GM18861 (cell line): ENCODE measurements around the gene TMC7.

Source experiments
- ATAC-seq: cut with Tn5 transposase; IDR thresholded peaks from one replicate; pipeline ENCODE4 v1.9.1; 2021; ENCODE audit not compliant: unreplicated experiment

The TMC7 gene

DNA sequence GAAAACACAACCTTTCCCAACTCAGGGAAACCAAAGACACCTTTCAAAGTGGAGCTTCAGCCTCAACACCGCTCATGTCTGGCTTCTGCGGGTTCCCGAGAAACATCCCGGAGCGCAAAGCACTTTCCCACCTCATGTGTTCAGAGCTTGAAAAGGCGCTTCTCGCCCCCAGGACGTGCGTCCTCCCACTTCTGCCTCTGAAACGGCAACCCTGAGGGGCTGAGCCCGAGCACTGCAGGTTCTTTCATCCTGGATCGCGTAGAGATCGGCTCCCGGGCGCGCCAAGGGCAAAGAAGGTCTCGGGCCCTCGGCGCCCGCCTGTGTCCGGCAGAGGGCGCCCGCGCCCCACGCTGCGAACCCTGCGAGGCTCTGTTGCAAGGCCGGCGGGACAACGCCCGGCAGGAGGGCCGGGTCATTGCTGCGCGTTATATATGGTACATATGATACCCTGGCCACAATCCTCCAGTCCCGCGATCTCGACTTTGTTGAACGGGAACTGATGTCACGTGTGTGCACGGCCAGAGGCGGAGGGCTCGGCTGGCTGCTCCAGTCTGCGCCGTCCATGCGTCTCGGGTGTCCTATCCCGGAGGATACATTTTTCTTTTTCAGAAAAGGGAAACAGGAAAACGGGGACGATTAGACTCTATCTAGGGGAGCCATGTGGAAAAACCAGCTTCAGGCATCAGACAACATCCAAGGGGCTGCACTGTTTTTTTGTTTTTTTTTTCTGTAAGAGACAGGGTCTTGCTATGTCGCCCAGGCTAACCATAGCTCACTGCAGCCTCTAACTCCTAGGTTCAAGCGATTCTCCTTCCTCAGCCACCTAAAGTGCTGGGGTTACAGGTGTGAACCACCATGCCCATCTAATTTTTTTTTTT, 102.8 kb downstream of the TMC7 start:
- peak; percentile 91 for ATAC-seq

DNA sequence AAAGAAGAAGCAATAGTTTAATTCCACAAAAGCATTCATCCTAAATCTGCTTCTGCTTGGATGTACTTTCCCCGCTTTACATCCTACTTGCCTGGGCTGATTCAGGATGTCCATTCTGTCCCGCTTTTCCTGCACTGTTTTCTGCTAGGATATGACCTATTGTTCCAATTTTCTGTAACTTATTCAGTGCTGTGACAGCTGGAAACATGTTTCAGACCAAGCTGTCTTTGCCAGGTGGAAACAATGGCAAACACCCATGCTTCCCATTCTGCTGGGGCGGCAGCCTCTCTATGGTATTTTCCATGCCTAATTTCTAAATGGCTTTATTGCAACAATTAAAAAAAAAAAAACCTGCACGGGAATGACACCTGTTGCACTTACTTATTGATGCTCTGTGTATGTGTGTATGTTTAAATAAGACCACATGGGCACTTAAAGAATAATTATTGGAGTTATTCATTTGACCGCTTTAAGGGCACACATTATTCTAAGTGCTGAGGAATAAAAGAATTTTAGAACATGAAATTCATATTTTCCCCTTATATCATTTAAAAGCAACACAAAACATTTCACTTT, 104.7 kb downstream of the TMC7 start:
- no peak for ATAC-seq

DNA sequence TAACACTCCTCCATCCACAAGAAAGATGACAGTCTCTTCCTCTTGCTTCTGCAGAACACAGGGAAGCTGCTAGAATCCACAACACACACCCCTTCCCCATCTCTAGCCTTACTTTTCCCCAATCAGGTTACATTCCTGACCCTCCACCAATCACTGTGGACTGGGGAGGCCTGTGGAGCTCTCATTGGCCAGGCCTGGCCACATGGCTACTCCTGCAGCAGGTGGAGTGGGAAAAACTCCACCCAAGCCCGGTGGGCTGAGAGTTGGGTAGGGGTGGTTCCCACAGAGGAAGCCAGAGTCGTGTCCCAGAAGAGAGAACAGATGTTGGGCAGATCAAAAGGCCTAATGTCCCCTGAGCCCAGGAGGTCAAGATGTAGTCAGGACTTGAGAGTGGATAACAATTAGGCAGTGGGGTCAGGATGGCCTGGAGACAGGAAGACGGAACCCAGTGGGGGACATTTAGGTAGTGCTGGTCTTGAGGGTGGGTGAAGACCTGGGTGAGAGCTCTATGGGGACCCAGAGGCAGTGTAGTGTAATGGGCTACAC, 105.7 kb downstream of the TMC7 start:
- ATAC-seq = no peak

DNA sequence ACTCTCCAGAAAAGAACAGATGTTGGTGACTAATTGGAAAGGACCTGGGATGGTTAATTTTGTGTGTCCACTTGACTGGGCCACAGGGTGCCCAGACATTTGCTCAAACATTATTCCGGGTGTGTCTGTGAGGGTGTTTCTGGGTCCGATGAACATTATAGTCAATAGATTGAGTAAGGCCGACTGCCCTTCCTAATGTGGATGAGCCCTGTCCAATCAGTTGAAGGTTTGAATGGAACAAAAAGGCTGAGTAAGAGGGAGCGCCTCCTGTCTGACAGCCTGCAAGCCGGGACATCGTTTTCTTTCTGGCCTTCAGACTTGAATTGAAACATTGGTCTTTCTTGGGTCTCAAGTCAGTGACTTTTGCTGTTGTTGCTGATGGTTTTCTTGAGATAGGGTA, 107.2 kb downstream of the TMC7 start:
- ATAC-seq = no peak

DNA sequence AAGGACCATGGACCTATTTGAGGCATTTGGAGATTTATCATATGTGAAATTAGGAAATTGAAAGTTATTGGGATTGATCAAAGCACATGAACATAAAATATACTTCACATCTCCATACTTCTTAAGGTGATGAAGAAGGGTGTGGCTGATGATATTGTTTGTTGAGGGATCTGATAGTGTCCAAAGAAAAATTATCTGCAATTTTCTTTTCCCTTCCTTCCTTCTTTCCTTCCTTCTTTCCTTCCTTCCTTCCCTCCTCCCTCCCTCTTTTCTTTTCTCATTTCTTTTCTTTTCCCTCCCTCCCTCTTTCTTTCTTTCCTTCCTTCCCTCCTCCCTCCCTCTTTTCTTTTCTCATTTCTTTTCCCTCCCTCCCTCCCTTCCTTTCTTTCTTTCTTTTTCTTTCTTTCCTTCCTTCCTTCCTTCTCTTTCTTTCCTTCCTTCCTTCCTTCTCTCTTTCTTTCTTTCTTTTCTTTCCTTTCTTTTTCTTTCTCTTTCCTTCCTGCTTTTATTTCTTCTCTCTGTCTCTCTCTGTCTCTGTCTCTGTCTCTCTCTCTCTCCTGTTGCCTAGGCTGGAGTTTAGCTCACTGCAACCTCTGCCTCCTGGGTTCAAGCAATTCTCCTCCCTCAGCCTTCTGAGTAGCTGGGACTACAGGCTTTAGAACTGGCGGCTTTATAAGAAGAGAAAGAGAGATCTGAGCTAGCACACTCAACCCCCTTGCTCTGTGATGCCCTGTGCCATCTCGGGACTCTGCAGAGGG, 109.1 kb downstream of the TMC7 start:
- ATAC-seq = no peak

DNA sequence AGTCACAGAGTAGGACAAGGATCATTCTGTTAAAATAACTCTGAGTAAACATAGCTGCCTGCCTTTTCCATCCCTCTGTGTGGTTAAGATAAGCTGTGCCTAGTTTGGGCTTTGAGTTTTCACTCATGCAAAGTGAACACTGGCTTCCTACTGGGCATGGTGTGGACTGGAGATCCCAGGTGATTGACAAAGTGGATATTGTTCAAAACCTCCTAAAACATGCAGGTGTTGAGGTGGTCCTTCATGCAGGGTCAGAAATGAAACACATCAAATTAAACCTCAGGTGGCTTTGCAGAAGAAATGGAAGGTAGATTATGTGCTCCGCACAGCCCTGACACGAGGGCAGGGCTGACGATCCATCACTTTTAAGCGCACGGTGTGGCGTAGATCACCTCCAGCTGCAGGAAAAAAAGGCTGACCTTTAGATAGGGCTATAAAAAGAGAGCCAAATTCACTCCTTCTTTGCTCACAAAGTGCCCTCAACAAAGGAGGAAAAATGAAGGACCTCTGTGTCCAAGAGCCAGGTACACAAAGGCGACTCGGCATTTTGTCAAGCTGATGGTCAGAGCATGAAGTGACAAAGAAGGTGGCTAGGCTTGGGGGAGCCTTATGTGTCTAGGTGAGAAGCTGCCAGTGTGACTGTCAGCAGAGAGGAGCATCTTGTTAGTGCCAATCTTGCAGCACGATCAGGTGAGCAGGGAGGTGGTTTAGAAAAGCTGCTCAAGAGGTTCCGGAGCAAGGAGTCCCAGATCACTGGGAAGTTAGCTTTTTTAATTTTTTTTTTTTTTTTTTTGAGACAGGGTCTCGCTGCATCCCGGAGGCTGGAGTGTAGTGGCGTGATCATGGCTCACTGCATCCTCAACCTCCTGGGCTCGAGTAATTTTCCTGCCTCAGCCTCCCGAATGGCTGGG, 110.2 kb downstream of the TMC7 start:
- no peak for ATAC-seq

DNA sequence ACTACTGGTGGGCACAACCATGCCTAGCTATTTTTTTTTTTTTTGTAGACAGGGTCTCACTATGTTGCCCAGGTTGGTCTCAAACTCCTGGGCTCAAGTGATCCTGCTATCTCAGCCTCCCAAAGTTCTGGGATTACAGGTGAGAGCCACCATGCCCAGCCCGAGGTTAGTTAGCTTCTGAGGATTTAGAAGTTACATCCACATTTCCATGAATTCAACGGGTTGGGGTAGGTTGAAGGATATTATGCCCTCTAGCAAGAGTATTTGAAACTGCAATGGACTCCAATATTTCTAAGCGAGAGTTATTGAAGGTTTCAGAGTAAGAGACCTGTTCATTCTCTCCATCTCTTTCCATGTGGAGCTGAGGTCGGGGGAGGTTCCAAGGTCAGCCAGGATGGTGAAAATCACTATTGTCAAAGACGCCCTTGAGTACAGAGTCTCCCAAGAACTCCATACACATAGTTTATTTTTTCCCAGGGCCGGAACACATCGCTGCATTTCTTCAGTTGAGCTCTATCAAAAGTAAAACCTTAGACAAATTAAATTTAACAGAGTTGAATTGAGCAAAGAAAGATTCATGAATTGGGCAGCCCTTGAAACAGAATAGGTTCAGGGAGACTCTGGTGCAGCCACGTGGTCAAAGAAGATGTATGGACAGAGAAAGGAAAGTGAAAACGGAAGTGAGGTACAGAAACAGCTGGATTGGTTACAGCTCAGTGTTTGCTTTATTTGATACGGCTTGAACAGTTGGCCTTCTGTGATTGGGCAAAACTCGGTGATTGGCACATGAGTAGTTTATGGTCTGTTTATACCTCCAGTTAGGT, 111.0 kb downstream of the TMC7 start:
- no peak for ATAC-seq

DNA sequence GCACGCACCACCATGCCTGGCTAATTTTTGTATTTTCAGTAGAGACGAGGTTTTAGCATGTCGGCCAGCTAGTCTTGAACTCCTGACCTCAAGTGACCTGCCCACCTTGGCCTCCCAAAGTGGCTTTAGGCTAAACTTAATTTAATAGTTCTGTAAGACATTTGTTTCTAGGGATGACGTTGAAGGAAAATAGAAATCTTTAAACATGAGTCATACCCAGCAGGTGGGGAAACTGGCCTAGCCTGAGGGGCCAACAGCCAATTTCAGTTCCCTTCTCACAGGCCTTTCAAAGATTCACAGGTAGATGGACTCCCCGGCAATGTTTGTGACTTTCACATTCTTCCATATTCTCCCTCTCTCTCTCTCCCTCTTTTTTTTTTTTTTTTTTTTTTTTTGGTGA, 111.9 kb downstream of the TMC7 start:
- ATAC-seq = no peak

DNA sequence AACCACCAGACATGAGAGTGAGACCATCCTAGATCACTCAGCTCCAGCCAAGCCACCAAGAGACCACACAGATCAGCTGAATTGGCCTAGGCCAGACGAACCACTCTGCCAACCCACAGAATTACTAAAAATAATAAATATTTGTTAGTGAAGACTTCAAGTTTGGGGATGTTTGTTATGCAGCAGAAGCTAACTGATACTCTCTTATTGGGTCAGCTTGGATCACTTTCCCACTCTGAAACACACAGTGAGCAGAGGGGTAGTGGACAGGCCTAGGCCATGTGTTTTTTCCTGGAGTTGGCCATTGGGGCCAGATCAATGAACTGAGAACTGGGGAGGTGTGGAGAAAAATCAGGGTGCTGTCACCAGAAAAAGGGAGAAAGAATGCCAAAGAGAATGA, 114.4 kb downstream of the TMC7 start:
- no peak for ATAC-seq

DNA sequence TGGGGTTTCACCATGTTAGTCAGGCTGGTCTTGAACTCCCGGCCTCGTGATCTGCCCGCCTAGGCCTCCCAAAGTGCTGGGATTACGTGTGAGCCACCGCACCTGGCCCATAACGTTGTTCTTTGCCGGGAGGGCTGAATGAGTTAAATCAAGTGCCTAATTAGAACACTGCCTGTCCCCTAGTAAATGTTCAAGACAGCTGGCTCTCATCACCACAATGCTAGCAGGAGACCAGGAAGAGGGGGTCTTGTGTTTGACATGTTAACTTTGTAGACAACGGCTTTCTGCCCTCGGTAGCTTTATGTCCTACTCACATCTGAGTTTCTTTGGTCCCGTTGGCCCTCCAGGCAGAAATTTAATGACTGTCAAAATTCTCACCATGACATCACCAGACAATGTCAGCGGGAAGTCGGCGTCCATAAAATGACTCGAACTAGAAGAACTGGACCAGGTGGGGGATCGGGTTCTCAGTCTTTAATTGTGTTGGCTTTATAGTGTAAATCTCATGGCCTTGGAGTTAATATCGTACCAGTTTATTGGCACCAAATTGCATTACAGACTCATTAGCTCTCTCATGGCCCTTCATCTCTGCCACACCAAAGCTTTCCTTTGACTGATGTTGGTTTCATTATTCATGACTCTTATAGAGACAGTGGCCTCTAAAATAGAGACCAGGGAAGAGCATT, 118.6 kb downstream of the TMC7 start:
- no peak for ATAC-seq

DNA sequence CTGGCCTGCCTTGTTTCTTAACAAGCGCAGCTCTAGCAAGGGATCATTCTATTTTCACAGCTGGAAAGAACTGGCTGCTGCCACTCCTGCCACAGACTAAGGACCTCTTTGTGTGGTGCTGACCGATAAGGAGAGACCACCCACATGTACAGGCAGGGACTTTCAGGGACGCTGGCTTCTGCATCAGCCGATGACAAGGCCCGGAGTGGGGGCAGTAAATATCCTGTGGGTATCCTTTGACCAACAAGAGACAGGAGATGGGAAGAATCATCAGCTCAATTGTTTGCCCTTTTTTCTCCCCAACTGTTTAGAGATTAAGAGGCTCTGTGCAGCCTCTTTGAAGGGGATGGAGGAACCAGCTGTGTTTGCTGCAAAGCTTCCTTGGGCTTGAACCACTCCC, 120.9 kb downstream of the TMC7 start:
- no peak for ATAC-seq

DNA sequence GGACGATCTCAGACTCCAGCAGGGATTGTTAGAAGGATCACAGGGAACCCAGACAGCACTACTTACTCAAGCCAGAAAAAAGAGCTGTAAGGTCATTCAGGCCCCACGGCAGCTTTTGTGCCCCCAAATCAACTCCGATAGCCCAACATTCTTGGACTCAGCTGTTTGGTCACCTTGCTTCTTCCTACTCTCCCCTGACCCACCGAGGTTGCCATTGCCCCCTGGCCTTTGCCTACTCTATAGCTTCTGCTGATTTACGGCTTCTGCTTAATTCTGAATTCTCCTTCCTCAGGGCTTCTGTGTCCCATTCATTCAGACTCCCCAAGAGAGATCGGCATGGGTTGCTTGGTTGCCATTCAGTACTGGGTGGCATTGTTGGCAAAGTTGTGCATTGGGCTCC, 121.4 kb downstream of the TMC7 start:
- ATAC-seq = no peak

DNA sequence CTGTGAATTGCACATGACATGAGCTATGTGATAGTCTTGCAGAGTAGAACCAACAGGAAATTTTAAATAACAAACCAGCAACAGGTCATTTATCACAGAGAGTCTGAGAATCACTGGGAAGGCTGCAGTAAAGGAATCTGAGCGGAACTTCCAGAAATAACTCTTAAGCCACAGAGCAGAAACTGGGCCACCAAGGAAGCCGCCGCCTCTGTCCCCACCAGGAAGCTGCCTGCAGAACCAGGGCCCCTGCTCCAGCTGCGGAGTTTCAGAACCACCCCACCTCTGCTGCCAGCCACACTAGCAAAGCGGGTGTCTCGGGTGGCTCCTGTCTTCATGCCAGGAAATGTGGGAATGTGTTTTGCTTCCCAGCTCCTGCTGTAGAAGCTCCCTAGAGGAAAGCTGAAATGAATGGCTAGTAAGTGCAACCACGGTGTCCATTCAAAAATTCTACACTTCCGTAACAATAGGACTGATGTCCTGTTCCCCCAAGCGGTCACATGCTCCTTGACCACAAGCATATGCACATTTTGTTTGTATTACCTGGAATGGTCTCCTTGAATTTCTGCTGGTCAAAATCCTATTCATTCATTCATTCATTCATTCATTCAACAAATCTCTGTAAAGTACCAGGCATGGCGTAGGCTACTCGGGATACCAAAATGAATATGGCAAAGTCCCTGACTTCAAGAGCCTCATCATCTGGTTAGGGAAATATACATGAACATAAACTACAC, 122.3 kb downstream of the TMC7 start:
- no peak for ATAC-seq

DNA sequence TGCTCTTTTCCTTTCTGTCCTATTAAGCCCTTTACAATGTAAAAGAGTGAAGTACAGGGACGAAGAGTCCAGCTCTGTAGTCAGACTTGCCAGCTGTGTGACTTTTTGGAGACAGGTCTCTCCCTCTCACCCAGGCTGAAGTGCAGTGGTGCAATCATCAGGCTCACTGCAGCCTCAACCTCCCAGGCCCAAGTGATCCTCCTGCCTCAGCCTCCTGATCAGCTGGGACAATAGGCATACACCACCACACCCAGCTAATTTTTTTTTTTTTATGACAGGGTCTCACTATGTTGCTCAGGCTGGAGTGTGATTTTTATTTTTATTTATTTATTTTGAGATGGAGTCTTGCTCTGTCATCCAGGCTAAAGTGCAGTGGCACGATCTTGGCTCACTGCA, 122.9 kb downstream of the TMC7 start:
- ATAC-seq = no peak

DNA sequence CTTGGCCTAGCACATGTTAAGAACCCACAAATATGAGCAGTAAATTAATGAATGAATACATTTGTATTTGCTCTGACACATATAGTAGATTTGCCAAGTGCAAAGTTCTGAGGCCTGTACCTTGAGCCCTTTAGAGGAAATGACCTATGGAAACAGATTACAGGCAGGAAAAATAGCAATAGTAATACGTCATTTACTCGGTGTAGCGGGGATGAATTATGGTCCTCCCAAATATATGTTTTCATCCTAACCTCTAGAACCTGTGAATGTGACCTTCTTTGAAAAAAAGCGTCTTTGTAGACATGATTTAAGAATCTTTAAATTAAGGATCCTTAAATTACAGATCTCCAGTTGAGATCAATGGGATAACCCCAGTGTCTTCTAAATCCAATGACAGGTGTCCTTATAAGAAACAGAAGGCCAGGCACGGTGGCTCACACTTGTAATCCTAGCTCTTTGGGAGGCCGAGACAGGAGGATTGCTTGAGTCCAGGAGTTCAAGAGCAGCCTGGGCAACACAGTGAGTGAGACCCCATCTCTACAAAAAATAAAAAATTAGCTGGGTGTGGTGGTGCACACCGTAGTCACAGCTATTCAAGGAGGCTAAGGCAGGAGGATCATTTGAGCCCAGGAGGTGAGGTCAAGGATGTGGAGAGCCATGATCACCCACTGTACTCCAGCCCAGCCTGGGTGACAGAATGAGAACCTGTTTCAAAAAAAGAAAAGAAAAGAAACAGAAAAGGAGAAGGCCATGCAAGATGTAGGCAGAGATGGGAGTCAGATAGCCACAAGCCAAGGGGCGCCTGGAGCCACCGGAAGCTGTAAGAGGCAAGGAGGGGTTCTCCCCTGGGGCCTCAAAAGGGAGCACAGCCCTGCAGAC, 124.9 kb downstream of the TMC7 start:
- ATAC-seq = peak; percentile 38

DNA sequence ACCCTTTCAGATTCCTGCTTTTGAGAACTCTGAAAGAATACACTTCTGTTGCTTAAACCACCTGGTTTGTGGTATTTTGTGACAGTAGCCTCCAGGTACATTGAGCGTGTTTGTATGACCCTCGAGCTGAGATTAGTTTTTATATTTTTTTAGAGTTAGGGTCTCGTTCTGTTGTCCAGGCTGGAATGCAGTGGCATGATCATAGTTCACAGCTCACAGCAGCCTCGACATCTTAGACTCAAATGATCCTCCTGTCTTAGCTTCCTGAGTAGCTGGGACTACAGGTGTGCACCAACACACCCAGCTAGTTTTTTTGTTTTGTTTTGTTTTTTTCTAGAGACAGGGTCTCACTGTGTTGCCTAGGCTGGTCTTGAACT, 125.5 kb downstream of the TMC7 start:
- no peak for ATAC-seq

DNA sequence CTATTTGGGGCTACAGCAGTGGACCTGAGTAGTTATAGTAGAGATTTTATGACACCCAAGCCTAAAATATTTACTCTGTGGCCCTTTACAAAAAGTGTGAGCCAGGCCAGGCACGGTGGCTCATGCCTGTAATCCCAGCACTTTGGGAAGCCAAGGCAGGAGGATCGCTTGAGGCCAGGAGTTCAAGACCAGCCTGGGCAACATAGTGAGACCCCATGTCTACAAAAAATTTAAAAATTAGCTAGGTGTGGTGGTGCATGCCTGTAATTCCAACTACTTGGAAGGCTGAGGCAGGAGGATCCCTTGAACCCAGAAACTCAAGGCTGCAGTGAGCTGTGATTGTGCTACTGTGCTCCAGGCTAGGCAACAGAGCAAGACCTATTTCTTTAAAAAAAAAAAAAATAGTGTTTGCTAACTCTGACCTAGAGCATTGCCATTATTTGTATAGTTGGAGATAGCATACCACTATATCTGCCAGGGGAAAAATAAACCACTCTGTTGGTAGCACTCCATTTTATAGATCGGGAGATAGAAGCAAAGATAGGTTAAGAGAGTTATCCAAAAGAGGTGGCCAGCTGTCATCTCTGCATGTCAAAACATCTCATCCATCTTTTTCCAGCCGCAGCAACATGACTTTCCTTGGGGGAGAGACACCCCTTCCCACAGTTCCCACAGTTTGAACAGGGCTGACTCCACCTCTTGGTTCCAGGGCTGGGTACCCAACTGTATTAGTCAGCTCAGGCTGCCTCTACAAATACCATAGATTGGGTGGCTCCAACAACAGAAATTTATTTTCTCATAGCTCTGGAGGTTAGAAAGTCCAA, 127.0 kb downstream of the TMC7 start:
- ATAC-seq = no peak
